ENCODE data around the gene KCNN2. TPM values are rescaled to one million over a fixed set of nuclear protein-coding genes. Genes with fewer than 3 reads are reported as not detected.
A peak's percentile ranks its signal among the peaks of the same experiment; 100 is the strongest.

The KCNN2 gene
- total RNA-seq, 1 experiment from 2014 or later = not detected

GRCh38 chr5:114437936-114438335 lies 76.1 kb downstream of the KCNN2 start:
- H3K4me3 ChIP-seq = no peak overlapping the region
- CTCF ChIA-PET = no interaction called here
- no peaks in the 10 kb centered on the region for H3K9me2 ChIP-seq (ENCODE audit: insufficient read depth)
- DNase-seq = no peak
- H4K20me1 ChIP-seq (ENCODE audit: insufficient read depth) = no peaks in the 10 kb centered on the region
- H3K79me2 ChIP-seq (ENCODE audit: low read depth) = no peaks in the 10 kb centered on the region
- no peak overlapping the region for H3K4me2 ChIP-seq
- no peak overlapping the region for H3K27ac ChIP-seq
- no peaks in the 10 kb centered on the region for H3K36me3 ChIP-seq (ENCODE audit: low read depth)
- POLR2A ChIA-PET (ENCODE audit: unreplicated experiment) = no interaction called here
- H3K4me1 ChIP-seq (replicated peaks; ENCODE audit: insufficient read depth) = no peaks in the 10 kb centered on the region
- no peaks in the 10 kb centered on the region for H3K27me3 ChIP-seq (ENCODE audit: insufficient read depth, low read depth)
- H2AFZ ChIP-seq = no peak overlapping the region
- no peaks in the 10 kb centered on the region for H3F3A ChIP-seq (ENCODE audit: insufficient read depth, low read depth)
- BruUV-seq (replicated peaks) = no TSS peak
- intact Hi-C loops (cut with micrococcal nuclease; ENCODE audit: unreplicated experiment) = no loop called here
- no peak for TF ChIP-seq EZH2 (IDR thresholded peaks at IDR 0.05; ENCODE audit: low read depth)
- TF ChIP-seq CTCF (conservative IDR thresholded peaks at IDR 0.05) = no peak
- no peaks in the 10 kb centered on the region for H3K9me3 ChIP-seq (ENCODE audit: insufficient read depth, low read depth)

GRCh38 chr5:114438471-114438870 lies 76.6 kb downstream of the KCNN2 start:
- Histone ChIP-seq H3K36me3 (ENCODE audit: low read depth) (no peaks in the 10 kb centered on the region), H2AFZ (no peak overlapping the region), H3K9me3 (ENCODE audit: insufficient read depth, low read depth) (no peaks in the 10 kb centered on the region), H4K20me1 (ENCODE audit: insufficient read depth) (no peaks in the 10 kb centered on the region), H3K4me1 (replicated peaks; ENCODE audit: insufficient read depth) (no peaks in the 10 kb centered on the region), H3K9me2 (ENCODE audit: insufficient read depth) (no peaks in the 10 kb centered on the region), H3K79me2 (ENCODE audit: low read depth) (no peaks in the 10 kb centered on the region), H3K4me2 (no peak overlapping the region), H3F3A (ENCODE audit: insufficient read depth, low read depth) (no peaks in the 10 kb centered on the region), H3K27me3 (ENCODE audit: insufficient read depth, low read depth) (no peaks in the 10 kb centered on the region), H3K27ac (no peak overlapping the region), H3K4me3 (no peak overlapping the region)
- intact Hi-C loops (cut with micrococcal nuclease; ENCODE audit: unreplicated experiment) = no loop called here
- POLR2A ChIA-PET (ENCODE audit: unreplicated experiment) = no interaction called here
- DNase-seq = no peak
- CTCF ChIA-PET = no interaction called here
- BruUV-seq (replicated peaks) = no TSS peak
- TF ChIP-seq EZH2 (IDR thresholded peaks at IDR 0.05; ENCODE audit: low read depth) (no peak), CTCF (conservative IDR thresholded peaks at IDR 0.05) (no peak)

GRCh38 chr5:114447084-114447773 lies 85.4 kb downstream of the KCNN2 start:
- H3K4me2 ChIP-seq = no peak overlapping the region
- peaks cover 8% of the 10 kb centered on the region; the same call in 1 of the 2 replicates for H3K27me3 ChIP-seq (ENCODE audit: insufficient read depth, low read depth)
- no peak overlapping the region for H3K4me3 ChIP-seq
- no peaks in the 10 kb centered on the region for H3K79me2 ChIP-seq (ENCODE audit: low read depth)
- H3K9me3 ChIP-seq (ENCODE audit: insufficient read depth, low read depth) = no peaks in the 10 kb centered on the region
- ChIA-PET POLR2A (ENCODE audit: unreplicated experiment) (no interaction called here), CTCF (no interaction called here)
- H3K36me3 ChIP-seq (ENCODE audit: low read depth) = no peaks in the 10 kb centered on the region
- no peak for DNase-seq
- intact Hi-C loops (cut with micrococcal nuclease; ENCODE audit: unreplicated experiment) = loop anchor here (5.0 kb wide), 1 partner anchor 835 kb away; no protein-coding TSS in a partner anchor
- no peaks in the 10 kb centered on the region for H3K4me1 ChIP-seq (replicated peaks; ENCODE audit: insufficient read depth)
- no peak overlapping the region for H2AFZ ChIP-seq
- no TSS peak for BruUV-seq (replicated peaks)
- no peaks in the 10 kb centered on the region for H4K20me1 ChIP-seq (ENCODE audit: insufficient read depth)
- TF ChIP-seq EZH2 (IDR thresholded peaks at IDR 0.05; ENCODE audit: low read depth) (no peak), CTCF (conservative IDR thresholded peaks at IDR 0.05) (peak; percentile 35; the same call in 1 of the 2 replicates)
- no peaks in the 10 kb centered on the region for H3K9me2 ChIP-seq (ENCODE audit: insufficient read depth)
- H3K27ac ChIP-seq = no peak overlapping the region
- no peaks in the 10 kb centered on the region for H3F3A ChIP-seq (ENCODE audit: insufficient read depth, low read depth)

All from PC-9 (cell line).